ENCODE measurements around the gene GJD3.
"Not testable (repeated sequence)": the region's sequence is repeated elsewhere in the genome, so short reads cannot be mapped to it uniquely, and the experiment has no call there.

GJD3 gene, protein sequence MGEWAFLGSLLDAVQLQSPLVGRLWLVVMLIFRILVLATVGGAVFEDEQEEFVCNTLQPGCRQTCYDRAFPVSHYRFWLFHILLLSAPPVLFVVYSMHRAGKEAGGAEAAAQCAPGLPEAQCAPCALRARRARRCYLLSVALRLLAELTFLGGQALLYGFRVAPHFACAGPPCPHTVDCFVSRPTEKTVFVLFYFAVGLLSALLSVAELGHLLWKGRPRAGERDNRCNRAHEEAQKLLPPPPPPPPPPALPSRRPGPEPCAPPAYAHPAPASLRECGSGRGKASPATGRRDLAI

GRCh38 chr17:40364121-40364861 is at the start of gene GJD3:
GJD3 (minus strand) TSS chr17:40364737; CDS start chr17:40363815, 922 bp downstream.
- no peak for DNase-seq

GRCh38 chr17:40414312-40414711 is 49.8 kb upstream of the GJD3 start:
- not testable (repeated sequence) for DNase-seq

GRCh38 chr17:40412880-40413279 is 48.3 kb upstream of the GJD3 start:
- DNase-seq, result no peak

DNA sequence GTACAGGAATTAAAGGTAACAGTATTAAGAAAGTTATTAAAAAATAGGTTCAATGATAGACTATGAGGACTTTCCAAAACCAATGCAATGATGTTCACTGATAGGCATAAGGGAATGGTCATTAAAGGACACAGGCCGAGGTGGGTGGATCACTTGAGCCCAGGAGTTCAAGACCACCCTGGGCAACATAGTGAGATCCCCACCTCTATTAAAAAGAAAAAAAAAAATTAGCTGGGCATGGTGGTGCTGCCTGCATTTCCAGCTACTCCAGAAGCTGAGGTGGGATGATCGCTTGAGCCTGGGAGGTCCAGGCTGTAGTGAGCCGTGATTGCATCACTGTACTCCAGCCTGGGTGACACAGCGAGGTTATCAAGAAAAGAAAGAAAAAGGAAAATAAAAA is 47.3 kb upstream of the GJD3 start:
- DNase-seq, result no peak

- DNase-seq, result no peak
These were observed 45.5 kb upstream of the GJD3 start for GRCh38 chr17:40410082-40410481.

GRCh38 chr17:40409540-40409939 is 45.0 kb upstream of the GJD3 start:
- DNase-seq, result not testable (repeated sequence)

GRCh38 chr17:40407460-40407859 is 42.9 kb upstream of the GJD3 start:
- no peak for DNase-seq

GRCh38 chr17:40404003-40404402 is 39.5 kb upstream of the GJD3 start:
- DNase-seq, result no peak

- no peak for DNase-seq
These were observed 38.1 kb upstream of the GJD3 start for GRCh38 chr17:40402668-40403067.

DNA sequence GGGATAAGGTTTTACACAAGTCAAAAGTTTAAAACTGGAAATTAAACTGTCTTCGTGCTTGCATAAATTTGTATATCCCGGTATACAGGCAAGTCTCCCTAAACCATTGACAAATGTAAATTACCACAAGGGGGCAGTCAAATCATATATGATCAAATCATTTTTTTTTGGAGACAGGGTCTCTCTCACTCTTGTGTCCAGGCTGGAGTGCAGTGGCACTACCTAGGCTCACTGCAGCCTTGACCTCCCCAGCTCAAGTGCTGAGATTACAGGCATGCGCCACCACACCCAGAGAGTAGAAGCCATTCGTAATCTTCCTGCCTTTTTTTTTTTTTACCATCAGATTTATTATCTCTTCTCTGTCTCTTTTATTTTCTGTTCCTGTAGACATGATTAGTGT is 34.6 kb upstream of the GJD3 start:
- DNase-seq, result peak in 1 of 2 experiments; percentile 53

GRCh38 chr17:40386555-40386954 is 22.0 kb upstream of the GJD3 start:
- not testable (repeated sequence) for DNase-seq

DNA sequence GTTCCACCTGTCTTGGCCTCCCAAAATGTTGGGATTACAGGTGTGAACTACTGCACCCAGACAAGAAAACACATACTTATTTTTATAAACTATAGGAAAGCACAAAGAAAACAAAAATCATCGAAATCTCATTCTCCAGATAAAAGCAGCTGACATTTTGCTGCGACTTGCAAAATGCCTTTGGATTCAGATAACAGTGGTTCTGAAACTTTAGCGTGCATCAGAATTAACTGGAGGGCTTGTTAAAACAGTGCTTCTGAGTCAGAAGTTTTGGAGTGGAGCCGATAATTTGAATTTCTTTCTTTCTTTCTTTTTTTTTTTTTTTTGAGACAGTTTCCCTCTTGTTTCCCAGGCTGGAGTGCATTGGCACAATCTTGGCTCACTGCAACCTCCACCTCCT is 17.7 kb upstream of the GJD3 start:
- DNase-seq, result no peak

DNA sequence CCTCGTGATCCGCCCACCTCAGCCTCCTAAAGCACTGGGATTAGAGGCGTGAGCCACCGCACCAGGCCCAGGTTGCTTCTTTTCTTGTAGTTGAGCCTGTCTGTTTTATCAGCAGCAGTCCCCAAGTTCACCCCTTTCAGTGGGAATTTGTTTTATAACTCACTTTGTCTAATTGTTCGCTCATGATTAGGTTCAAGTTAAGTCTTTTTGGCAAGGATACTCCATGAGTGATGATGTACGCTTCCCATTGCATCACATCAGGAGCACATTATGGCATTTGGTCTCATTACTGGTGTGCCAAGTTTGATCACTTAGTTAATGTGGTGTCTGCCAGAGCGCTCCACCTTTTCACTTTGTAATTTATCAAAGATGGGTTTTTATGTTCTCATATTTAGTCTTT is 14.4 kb upstream of the GJD3 start:
- no peak for DNase-seq

- DNase-seq, result no peak
These were observed 13.3 kb upstream of the GJD3 start for GRCh38 chr17:40377832-40378231.

DNA sequence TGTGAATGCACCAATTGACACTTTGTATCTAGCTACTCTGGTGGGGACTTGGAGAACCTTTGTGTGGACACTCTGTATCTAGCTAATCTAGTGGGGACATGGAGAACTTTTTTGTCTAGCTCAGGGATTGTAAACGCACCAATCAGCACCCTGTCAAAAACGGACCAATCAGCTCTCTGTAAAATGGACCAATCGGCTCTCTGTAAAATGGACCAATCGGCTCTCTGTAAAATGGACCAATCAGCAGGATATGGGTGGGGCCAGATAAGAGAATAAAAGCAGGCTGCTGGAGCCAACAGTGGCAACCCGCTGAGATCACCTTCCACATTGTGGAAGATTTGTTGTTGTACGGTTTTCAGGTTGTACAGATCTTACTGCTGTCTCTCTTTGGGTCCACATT is 12.0 kb upstream of the GJD3 start:
- not testable (repeated sequence) for DNase-seq

GRCh38 chr17:40375786-40376185 is 11.2 kb upstream of the GJD3 start:
- DNase-seq, result not testable (repeated sequence)

GRCh38 chr17:40374821-40375498 is 10.4 kb upstream of the GJD3 start:
- no peak for DNase-seq

GRCh38 chr17:40373999-40374398 is 9.5 kb upstream of the GJD3 start:
- DNase-seq, result no peak

DNA sequence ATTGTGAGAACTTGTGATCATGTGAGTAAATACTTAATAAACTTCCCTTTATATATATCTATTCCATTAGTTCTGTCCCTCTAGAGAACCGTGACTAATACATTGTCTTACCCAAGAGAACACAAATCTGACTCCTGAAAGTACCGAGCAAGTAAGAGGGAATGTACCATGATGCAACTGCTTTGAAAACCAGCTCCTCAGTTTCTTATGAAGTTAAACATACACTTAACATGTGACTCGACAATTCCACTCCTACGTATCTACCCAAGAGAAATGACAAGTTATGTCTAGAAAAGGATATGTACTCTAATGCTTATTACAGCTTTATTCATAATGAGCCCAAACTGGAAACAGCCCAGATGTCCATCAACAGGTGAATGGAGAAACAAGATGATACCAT is 8.8 kb upstream of the GJD3 start:
- no peak for DNase-seq

GRCh38 chr17:40372644-40373043 is 8.1 kb upstream of the GJD3 start:
- not testable (repeated sequence) for DNase-seq

GRCh38 chr17:40372031-40372430 is 7.5 kb upstream of the GJD3 start:
- DNase-seq, result no peak

DNA sequence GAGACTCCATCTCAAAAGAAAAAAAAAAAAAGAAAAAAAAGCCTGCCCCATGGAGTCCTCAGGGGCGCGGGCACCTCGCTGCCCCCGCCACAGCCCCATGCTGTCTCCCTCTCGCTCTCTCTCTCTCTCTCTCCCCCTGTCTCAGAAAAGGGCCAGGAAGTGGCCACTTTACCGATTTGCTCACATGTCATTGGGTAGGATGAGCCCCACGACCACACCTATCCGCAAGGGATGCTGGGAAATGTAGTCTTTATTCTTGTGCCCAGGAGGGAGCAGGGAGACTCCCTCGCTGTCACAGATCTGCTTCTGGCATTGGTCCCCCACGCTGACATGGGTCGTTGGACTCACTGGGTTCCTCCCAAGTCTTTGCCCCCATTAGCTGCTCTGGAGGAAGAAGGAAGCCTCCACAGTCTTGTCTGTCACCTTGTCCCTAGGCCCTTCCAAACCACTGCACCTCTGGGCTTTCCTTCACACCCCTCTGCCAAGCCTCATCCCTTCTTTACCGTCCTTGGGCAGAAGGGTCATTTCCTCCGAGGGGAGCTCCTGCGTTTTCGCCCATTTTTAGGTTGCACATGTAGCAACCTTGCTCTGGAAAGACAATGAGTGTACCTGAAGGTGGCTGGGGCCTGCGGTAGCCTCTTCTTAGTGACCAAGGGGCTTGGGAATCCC is 6.9 kb upstream of the GJD3 start:
- DNase-seq, result no peak

- no peak for DNase-seq
These were observed 5.4 kb upstream of the GJD3 start for GRCh38 chr17:40369923-40370322.
